Neural cell (in vitro differentiated cells): ENCODE results near the gene RTL3. TPM values are rescaled to one million over a fixed set of nuclear protein-coding genes. Genes with fewer than 3 reads are reported as not detected.

Experiments used
- H2AFZ ChIP-seq: fragments of 200-600, 300-800 bp; sonication (generic), shearing (Covaris generic); 2 replicates; pipeline ENCODE4 v1.6.0; 2014; ENCODE audit warnings: low read depth, mild to moderate bottlenecking, antibody characterized with exemption, low read length, moderate library complexity
- H3F3A ChIP-seq: fragments of 200-600 bp; shearing (Covaris generic); 2 replicates; pipeline ENCODE4 v1.6.1; 2016; ENCODE audit warnings: mild to moderate bottlenecking, moderate library complexity, mixed read lengths, antibody characterized with exemption, low read length; ENCODE audit not compliant: insufficient read depth, poor library complexity, severe bottlenecking
- H3K27ac ChIP-seq: fragments of 200-600, 300-800 bp; sonication (generic), shearing (Covaris generic); 2 replicates; pipeline ENCODE4 v1.5.1; 2014; ENCODE audit warnings: mild to moderate bottlenecking, low read length, moderate library complexity
- H3K27me3 ChIP-seq: fragments of 300-800, 200-600 bp; sonication (generic), shearing (Covaris generic); 2 replicates; pipeline ENCODE4 v1.6.0; 2014; ENCODE audit warnings: mild to moderate bottlenecking, low read depth, low read length, moderate library complexity; ENCODE audit not compliant: insufficient read depth
- H3K36me3 ChIP-seq: fragments of 300-800, 200-600 bp; sonication (generic), shearing (Covaris generic); 2 replicates; pipeline ENCODE4 v1.5.1; 2014; ENCODE audit warnings: mild to moderate bottlenecking, antibody characterized with exemption, low read length, moderate library complexity; ENCODE audit not compliant: insufficient read depth
- H3K4me2 ChIP-seq: fragments of 300-800, 200-600 bp; sonication (generic), shearing (Covaris generic); 2 replicates; pipeline ENCODE4 v1.6.0; 2014; ENCODE audit warnings: mild to moderate bottlenecking, low read length
- H3K4me3 ChIP-seq: fragments of 300-800, 200-600 bp; sonication (generic), shearing (Covaris generic); 2 replicates; pipeline ENCODE4 v1.5.1; 2014; ENCODE audit warnings: mild to moderate bottlenecking, low read length, moderate library complexity
- H3K79me2 ChIP-seq: fragments of 200-600 bp; shearing (Covaris generic); replicated peaks from 2 replicates; pipeline ENCODE4 v1.6.0; 2014; ENCODE audit warnings: mild to moderate bottlenecking, low read length, moderate library complexity; ENCODE audit not compliant: insufficient read depth
- H3K9ac ChIP-seq: fragments of 300-800, 200-600 bp; sonication (generic), shearing (Covaris generic); 2 replicates; pipeline ENCODE4 v1.6.1; 2016; ENCODE audit warnings: mild to moderate bottlenecking, low read length, mixed read lengths
- H3K9me2 ChIP-seq: fragments of 200-600 bp; shearing (Covaris generic); 2 replicates; pipeline ENCODE4 v1.6.1; 2016; ENCODE audit warnings: mild to moderate bottlenecking, low read length, mixed read lengths; ENCODE audit not compliant: insufficient read depth
- H3K9me3 ChIP-seq: fragments of 200-600, 300-800 bp; sonication (generic), shearing (Covaris generic); 2 replicates; pipeline ENCODE4 v1.6.1; 2016; ENCODE audit warnings: mild to moderate bottlenecking, mixed run types, low read length, moderate library complexity, mixed read lengths
- H4K20me1 ChIP-seq: fragments of 200-600 bp; shearing (Covaris generic); 2 replicates; pipeline ENCODE4 v1.6.1; 2016; ENCODE audit warnings: mild to moderate bottlenecking, mixed run types; ENCODE audit not compliant: insufficient read depth
- EP300 ChIP-seq: fragments of 450-650 bp; conservative IDR thresholded peaks from 2 replicates; pipeline ENCODE4 v1.6.1; 2014; ENCODE audit warnings: antibody characterized with exemption, mild to moderate bottlenecking, moderate library complexity; ENCODE audit not compliant: poor library complexity, severe bottlenecking
- EZH2 ChIP-seq: fragments of 200-600, 300-800 bp; shearing (Covaris generic), sonication (generic); IDR thresholded peaks from 2 replicates; pipeline ENCODE4 v1.6.1; 2014; ENCODE audit warnings: antibody characterized with exemption, low read length, borderline replicate concordance, mild to moderate bottlenecking; ENCODE audit not compliant: insufficient read depth, poor library complexity, severe bottlenecking
- MXI1 ChIP-seq: fragments of 450-650 bp; conservative IDR thresholded peaks from 2 replicates; pipeline ENCODE4 v1.6.1; 2014; ENCODE audit warnings: antibody characterized with exemption, mild to moderate bottlenecking; ENCODE audit not compliant: poor library complexity, severe bottlenecking
- POLR2AphosphoS5 ChIP-seq: IDR thresholded peaks from 2 replicates; pipeline ENCODE4 v1.6.1; 2012
- RAD21 ChIP-seq: fragments of 450-650 bp; conservative IDR thresholded peaks from 2 replicates; pipeline ENCODE4 v1.6.1; 2014; ENCODE audit warnings: antibody characterized with exemption, mild to moderate bottlenecking, moderate library complexity
- SMC3 ChIP-seq: fragments of 450-650 bp; conservative IDR thresholded peaks from 2 replicates; pipeline ENCODE4 v1.6.1; 2014; ENCODE audit warnings: antibody characterized with exemption, mild to moderate bottlenecking, moderate library complexity; ENCODE audit not compliant: poor library complexity
- TAF1 ChIP-seq: IDR thresholded peaks from 2 replicates; pipeline ENCODE4 v1.6.1; 2012; ENCODE audit warnings: low read depth
- polyA plus RNA-seq: library from polyadenylated mRNA; depleted of rRNA; stranded (reverse); fragments of >200 nt; gene quantifications from 2 replicates; pipeline ENCODE4 v1.2.3, GENCODE V29; 2014
- TF ChIP-seq, protein P1 (sequence below): fragments of 450-650 bp; IDR thresholded peaks from 2 replicates; pipeline ENCODE4 v1.5.1; 2014; ENCODE audit warnings: antibody characterized with exemption, mild to moderate bottlenecking, moderate library complexity; ENCODE audit not compliant: poor library complexity, severe bottlenecking
- TF ChIP-seq, protein P2 (sequence below): IDR thresholded peaks from 2 replicates; pipeline ENCODE4 v1.6.1; 2012; ENCODE audit warnings: borderline replicate concordance

RTL3 gene
- polyA plus RNA-seq, 1 donor from 2014 or later, result not detected

DNA sequence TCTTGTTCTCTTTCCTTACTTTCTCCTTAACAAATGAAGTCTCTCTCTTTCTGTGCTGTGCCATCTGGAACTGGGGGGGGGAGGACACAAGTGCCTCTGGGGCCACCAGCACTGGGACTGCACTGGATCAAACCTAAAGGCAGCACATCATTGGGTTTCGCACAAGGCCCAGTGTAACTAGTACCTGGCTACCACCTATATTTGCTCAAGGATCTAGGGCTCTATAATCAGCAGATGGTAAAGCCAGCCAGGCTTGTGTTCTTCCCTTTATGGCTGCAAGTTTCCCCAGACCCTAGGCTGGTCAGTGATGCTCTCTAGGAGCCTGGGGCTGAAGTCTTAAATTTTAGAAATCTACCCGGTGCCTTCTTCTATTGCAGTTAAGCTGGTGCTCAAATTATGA, 40.1 kb downstream of the RTL3 start:
- Histone ChIP-seq H3K4me2 (no peak overlapping the region), H3K4me3 (no peak overlapping the region), H2AFZ (no peak overlapping the region), H4K20me1 (no peaks in the 10 kb centered on the region), H3K36me3 (no peaks in the 10 kb centered on the region), H3K9me3 (no peaks in the 10 kb centered on the region), H3K79me2 (no peaks in the 10 kb centered on the region), H3F3A (no peaks in the 10 kb centered on the region), H3K27ac (no peak overlapping the region), H3K9ac (no peak overlapping the region), H3K9me2 (no peaks in the 10 kb centered on the region), H3K27me3 (no peaks in the 10 kb centered on the region)
- no peak for TF ChIP-seq MXI1
- no peak for TF ChIP-seq RAD21
- no peak for TF ChIP-seq POLR2AphosphoS5
- no peak for TF ChIP-seq SMC3
- no peak for TF ChIP-seq EZH2
- no peak for TF ChIP-seq TAF1
- TF ChIP-seq, protein P1, sequence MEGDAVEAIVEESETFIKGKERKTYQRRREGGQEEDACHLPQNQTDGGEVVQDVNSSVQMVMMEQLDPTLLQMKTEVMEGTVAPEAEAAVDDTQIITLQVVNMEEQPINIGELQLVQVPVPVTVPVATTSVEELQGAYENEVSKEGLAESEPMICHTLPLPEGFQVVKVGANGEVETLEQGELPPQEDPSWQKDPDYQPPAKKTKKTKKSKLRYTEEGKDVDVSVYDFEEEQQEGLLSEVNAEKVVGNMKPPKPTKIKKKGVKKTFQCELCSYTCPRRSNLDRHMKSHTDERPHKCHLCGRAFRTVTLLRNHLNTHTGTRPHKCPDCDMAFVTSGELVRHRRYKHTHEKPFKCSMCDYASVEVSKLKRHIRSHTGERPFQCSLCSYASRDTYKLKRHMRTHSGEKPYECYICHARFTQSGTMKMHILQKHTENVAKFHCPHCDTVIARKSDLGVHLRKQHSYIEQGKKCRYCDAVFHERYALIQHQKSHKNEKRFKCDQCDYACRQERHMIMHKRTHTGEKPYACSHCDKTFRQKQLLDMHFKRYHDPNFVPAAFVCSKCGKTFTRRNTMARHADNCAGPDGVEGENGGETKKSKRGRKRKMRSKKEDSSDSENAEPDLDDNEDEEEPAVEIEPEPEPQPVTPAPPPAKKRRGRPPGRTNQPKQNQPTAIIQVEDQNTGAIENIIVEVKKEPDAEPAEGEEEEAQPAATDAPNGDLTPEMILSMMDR, result no peak
- TF ChIP-seq, protein P2, sequence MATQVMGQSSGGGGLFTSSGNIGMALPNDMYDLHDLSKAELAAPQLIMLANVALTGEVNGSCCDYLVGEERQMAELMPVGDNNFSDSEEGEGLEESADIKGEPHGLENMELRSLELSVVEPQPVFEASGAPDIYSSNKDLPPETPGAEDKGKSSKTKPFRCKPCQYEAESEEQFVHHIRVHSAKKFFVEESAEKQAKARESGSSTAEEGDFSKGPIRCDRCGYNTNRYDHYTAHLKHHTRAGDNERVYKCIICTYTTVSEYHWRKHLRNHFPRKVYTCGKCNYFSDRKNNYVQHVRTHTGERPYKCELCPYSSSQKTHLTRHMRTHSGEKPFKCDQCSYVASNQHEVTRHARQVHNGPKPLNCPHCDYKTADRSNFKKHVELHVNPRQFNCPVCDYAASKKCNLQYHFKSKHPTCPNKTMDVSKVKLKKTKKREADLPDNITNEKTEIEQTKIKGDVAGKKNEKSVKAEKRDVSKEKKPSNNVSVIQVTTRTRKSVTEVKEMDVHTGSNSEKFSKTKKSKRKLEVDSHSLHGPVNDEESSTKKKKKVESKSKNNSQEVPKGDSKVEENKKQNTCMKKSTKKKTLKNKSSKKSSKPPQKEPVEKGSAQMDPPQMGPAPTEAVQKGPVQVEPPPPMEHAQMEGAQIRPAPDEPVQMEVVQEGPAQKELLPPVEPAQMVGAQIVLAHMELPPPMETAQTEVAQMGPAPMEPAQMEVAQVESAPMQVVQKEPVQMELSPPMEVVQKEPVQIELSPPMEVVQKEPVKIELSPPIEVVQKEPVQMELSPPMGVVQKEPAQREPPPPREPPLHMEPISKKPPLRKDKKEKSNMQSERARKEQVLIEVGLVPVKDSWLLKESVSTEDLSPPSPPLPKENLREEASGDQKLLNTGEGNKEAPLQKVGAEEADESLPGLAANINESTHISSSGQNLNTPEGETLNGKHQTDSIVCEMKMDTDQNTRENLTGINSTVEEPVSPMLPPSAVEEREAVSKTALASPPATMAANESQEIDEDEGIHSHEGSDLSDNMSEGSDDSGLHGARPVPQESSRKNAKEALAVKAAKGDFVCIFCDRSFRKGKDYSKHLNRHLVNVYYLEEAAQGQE, result no peak
- TF ChIP-seq EP300, result no peak

DNA sequence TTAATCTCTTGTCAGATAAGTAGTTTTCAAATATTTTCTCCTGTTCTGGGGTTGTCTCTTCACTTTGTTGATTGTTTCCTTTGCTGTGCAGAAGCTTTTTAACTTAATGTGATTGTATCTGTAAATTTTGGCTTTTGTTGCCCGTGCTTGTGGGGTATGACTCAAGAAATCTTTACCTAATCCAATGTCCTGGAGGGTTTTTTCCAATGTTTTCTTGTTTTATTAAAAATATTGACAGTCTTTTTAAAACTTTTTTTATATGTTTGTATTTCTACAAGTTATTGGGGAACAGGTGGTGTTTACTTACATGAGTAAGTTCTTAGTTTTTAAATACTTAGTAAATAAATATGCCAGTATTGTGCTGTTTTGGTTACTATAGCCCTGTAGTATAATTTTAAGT, 44.9 kb downstream of the RTL3 start:
- Histone ChIP-seq H2AFZ (no peak overlapping the region), H3K4me3 (no peak overlapping the region), H3K36me3 (no peaks in the 10 kb centered on the region), H3K27me3 (no peaks in the 10 kb centered on the region), H3K4me2 (no peak overlapping the region), H4K20me1 (no peaks in the 10 kb centered on the region), H3K79me2 (no peaks in the 10 kb centered on the region), H3K9me2 (no peaks in the 10 kb centered on the region), H3K9ac (no peak overlapping the region), H3F3A (no peaks in the 10 kb centered on the region), H3K9me3 (no peaks in the 10 kb centered on the region), H3K27ac (no peak overlapping the region)
- TF ChIP-seq, protein P1, result no peak
- TF ChIP-seq POLR2AphosphoS5 (no peak), TAF1 (no peak), EP300 (no peak), SMC3 (no peak), EZH2 (no peak), RAD21 (no peak), MXI1 (no peak)
- TF ChIP-seq, protein P2, result no peak
